HG02763 (cell line): Measurements from ENCODE around the gene SYT8.
"Not testable (repeated sequence)": the region's sequence is repeated elsewhere in the genome, so short reads cannot be mapped to it uniquely, and the experiment has no call there.

ENCODE experiments used
- ATAC-seq: cut with Tn5 transposase; IDR thresholded peaks from one replicate; pipeline ENCODE4 v1.9.1; 2021; ENCODE audit warnings: mild to moderate bottlenecking, moderate library complexity; ENCODE audit not compliant: unreplicated experiment

Gene SYT8

DNA sequence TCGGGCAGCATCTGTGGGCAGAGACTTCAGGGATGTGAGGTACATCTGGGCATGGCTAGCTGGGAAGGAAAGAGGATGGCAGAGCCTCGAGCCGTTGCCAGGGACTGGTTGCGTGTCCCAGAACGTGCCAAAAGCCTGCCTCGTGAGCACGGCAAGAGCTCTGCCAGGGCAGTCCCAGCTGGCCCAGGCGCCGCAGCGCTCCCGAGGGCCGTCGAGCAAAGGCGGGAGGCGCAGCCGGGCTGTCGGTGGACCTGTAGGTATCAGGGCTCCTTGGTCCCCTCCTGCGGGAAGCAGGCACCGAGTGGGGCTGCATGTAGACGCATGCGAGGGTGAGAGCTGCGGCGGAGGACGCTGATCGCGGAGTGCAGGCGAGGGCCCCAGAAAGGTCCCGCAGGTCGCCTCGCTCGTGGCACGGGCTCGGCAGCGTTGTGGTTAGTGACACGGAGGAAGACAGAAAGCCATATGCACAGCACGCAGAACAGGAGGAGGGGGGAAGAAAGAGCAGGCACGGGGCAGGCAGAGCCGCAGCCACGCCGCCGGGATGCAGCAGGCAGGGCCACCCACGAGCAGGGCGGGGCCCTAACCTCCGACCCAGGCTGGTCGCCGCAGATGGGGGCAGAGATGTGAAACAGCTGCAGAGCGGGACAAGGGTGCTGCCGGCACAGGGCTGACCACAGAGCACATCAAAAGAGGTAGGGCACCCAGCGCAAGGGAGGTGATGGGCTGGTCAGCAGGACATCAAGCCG lies 36.1 kb downstream of the SYT8 start:
- no peak for ATAC-seq

DNA sequence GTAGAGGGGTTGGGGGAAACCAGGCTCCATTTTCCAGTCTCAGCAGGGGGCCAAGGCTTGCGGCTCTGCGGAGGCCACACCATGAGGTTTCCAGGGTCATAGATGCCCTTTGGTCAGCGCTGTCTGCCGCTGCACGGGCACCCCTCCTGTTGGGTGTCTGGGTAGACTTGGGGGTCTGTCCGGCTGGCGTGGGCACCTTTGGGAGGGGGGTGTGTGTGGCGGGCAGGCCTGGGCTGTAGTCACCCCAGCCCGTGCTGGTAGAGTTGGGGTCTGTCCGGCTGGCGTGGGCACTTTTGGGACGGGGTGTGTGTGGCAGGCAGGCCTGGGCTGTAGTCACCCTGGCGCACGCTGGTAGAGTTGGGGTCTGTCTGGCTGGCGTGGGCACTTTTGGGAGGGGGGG lies 36.7 kb downstream of the SYT8 start:
- ATAC-seq, result no peak

DNA sequence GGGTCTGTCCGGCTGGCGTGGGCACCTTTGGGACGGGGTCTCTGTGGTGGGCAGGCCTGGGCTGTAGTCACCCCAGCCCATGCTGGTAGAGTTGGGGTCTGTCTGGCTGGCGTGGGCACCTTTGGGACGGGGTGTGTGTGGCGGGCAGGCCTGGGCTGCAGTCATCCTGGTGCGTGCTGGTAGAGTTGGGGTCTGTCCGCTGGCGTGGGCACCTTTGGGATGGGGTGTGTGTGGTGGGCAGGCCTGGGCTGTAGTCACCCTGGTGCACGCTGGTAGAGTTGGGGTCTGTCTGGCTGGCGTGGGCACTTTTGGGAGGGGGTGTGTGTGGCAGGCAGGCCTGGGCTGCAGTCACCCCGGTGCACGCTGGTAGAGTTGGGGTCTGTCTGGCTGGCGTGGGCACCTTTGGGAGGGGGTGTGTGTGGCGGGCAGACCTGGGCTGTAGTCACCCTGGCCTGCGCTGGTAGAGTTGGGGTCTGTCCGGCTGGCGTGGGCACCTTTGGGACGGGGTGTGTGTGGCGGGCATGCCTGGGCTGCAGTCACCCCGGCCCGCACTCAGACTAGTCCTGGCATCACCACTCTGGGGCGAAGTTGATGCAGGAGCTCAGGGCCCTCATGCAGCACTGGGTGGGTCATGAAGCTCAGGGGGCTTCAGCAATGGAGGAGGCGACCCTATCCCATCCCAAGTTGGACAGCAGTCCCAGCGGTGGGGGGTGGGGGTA lies 37.6 kb downstream of the SYT8 start:
- ATAC-seq, result no peak

DNA sequence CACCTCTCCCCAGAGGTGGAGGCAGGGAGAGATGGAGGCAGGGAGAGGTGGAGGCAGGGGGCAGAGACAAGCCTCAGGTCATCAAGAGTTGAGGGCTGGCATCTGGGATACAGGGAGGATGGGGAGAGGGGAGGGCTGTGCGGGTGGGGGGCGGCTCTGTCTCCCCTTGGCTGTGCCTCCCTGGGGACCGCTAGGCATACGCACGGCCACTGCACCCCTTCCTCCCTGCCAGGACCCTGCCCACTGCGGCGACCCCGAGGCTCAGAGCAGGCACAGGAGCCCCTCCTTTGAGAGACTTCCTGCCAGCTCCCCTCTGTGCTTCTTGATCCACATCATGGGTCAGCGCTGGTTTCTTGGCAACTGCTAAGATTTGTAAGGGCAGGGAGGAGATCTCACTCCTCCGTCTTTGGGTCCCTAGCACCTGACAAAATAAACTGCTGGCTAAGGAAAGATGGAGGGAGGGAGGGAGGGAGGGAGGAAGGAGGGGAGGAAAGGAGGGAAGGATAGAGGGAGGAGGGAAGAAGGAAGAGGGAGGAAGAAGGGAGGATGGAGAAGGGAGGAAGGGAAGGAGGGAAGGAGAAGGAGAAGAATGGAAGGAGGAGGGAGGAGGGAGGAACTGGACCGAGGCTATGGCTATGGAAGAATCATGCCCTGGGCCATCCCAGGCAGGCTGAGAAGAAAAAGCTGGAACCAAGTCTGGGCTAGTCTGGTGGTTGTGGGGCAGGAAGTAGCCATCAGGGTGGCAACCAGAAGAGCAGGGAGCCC lies 38.4 kb downstream of the SYT8 start:
- no peak for ATAC-seq

DNA sequence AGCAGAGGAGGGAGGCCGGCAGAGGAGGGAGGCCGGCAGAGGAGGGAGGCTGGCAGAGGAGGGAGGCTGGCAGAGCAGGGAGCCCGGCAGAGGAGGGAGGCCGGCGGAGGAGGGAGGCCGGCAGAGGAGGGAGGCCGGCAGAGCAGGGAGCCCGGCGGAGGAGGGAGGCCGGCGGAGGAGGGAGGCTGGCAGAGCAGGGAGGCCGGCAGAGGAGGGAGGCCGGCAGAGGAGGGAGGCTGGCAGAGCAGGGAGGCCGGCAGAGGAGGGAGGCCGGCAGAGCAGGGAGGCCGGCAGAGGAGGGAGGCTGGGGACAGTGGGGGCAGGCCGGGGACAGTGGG lies 39.0 kb downstream of the SYT8 start:
- not testable (repeated sequence) for ATAC-seq

DNA sequence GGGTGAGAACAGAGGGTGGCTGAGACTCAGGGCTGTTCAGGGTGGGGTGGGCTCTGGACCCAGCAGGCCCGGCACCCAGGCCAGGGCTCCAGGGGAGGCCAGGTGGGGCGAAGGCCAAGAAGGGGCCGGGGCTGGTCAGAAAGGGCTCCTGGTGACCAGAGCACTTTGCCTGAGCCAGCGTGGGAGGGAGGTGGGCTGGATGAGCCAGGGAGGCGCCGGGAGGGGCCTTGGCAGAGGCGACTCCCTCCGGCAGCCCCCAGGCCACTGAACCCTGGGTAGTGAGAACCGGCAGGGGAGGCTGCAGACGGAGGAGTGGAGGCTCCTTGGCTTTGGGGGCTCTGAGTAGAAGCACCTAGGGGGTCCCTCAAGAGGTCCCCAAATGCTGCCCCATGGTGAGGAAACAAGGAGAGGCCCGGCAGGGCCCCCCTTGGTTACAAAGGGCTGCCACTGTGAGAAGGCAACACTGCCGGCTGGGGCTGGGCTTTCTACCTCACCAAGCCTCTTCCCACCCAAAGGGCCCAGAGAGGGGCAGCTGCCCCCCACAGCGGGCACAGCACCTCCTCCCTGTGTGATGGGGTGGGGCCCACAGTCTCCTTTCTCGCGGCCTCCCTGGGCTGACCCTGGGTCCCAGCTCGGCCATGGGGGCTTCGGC lies 39.8 kb downstream of the SYT8 start:
- ATAC-seq, result not testable (repeated sequence)

DNA sequence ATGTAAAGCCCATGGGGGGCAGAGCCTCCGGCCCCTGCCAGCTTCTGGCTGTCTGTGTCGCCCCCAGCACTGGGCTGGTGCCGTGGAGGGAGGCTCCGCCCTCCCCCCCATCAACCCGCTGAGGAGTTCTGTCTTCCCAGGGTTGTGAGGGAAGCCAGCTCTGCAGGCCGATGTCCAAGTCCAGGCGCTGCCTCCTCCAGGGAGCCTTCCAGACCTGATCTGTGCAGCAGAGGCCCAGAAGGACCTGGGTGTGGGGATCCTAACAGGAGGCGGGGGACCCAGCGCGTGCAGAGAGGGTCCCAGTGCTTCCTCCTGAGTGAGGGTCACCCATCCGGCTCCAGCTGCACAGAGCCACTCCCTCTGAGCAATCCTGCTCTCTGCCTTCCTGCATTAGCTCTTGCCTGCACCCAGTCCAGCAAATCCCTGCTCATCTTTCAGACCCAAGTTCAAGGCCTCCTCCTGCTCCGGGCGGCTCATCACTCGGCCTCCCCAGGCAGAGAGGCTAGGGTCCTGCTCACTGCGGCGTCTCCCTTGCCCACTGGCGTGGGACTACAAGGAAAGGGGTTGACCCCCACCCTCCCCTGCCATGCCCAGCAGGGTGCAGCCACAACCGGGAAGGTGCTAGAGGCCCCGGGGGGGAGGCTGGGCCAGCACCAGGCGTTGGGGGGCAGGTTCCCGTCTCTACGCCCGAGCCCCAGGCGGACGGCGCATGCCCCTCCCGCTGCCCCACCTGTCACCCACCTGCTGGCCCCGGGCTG lies 40.5 kb downstream of the SYT8 start:
- no peak for ATAC-seq

DNA sequence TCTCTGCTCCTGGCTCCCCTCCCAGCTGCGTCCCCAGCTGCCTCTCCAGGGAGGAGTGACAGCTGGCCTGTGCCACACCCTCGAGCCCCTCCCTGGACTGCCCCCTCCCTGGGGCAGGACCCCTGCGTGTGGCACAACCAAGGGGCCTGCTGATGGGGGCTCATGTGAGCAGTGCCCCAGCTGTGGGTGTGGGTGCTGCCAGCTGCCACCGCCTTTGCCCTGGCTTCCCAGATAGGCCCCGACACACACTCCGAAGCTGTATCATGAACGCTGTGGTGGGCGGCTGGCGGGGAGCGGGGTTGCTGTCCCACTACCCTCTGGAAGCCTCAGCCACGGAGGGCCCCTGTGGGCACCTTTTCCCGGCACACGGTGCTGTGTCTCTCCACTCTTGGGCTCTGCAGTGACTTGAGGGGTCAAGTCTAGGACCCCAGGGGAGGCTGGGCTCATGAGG lies 41.1 kb downstream of the SYT8 start:
- not testable (repeated sequence) for ATAC-seq

DNA sequence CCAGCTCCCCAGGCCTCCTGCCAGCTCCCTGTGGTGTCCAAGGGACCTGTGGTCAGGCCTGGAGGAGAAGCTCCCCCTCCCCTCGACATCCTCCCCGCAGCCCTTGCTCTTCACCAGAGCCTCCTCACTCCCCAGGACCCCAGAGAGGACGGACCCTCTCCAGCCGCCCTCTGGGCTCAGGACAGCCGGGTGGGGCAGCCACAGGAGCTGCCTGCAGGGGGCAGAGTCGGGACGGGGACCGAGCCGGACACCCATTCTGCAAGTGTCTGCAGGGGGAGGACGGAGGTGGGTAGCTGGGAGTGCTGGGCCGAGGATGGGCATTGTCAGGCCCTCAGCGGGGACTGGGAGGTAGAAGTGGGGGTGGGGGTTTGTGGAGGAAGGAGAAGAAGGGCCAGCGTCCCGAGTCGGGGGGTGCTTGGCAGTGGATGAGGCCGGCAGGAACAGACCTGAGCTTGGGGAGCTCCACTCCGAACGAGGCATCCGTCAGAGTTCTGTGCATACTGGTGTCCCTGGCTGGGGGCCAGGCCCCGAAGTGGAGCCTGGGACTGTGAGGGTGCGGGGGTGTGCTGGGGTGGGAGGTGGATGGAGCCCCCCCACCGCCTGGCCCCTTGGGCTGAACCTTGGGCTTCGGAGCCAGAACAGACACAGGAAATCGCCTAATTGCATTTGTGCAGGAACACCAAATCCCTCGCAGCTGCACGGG lies 41.7 kb downstream of the SYT8 start:
- no peak for ATAC-seq

DNA sequence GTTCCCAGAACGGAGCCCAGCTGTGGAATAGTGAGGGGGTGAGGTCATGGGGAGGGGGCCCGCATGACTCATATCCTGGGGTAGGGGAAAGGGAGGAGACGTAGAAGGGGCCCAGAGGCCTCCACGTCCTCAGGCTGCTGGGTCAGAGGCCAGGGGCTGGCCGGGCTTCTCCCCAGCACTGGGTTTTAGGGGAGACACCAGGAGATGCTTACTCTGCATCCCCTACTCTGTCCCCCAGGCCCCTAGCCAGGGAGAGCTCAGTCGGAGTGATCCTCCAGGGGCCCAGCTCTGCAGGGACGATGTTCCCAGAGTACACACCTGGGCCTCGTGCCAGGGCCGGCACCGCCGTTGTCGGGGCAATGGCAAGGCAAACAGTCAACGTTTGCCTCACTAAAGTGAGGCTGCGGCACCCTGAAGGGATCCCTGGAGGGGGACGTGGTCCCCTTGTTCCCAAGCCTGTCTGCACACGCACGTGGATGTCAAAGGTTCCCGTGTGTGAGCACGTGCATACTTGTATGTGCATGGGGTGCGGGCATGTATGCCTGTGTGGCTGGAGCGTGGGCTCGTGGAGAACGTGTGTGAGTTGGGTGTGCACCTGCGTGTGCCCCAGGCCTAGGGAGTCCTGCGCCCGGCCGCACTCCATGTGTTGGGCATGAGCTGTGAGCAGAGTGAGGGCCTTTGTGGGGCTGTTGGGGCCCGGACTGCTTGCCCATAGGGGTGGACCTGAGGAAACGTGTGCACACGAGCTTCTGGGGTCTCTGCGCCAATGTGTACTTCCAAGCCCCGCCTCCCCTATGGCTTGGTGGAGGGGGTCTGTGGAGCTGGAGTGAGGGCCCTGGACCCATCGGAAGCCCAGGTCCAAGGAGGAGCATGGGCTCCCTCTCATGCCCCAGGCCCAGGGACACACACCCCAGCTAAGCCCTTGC lies 42.7 kb downstream of the SYT8 start:
- ATAC-seq, result no peak

DNA sequence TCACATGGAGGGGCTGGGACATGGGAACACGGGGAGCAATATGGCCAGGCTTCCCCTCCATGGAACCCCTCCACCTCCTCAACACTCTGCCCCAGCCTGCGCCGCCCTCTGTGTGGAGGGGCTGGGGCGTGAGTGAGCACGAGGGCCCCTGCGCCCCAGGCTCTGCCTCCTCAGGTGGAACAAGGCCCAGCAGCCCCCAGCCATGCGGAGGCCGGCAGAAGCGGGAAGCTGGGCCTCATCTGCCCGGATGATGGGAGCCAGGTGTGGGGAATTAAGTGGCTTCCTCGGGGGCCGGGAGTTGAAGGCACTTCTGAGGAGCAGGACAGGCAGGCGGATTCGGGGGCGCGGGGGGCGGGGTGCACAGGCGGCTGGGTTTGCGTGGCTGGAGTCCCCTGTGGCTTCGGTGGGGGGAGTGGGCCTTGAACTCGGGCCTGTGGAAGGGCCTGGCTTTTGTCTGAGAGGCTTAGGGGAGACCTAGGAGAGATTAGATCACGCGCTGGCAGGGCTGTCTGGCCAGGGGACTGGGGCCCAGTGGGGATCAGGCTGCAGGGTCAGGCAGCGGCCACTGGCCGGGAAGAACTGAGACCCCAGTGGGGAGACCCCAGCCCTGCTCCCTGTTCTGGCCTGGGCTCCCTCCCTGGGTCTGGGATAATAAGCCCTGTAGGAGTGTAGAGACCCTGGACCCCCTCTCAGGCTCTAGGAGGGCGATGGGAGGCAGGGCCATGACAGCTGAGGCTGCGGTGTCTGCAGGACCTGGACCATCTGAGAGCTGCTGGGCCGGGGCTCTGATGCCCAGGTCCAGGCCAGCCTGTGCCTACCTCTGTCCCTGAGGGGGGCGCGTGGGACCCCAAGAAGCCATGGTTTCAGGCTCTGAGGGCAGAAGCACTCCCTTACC lies 43.6 kb downstream of the SYT8 start:
- no peak for ATAC-seq

DNA sequence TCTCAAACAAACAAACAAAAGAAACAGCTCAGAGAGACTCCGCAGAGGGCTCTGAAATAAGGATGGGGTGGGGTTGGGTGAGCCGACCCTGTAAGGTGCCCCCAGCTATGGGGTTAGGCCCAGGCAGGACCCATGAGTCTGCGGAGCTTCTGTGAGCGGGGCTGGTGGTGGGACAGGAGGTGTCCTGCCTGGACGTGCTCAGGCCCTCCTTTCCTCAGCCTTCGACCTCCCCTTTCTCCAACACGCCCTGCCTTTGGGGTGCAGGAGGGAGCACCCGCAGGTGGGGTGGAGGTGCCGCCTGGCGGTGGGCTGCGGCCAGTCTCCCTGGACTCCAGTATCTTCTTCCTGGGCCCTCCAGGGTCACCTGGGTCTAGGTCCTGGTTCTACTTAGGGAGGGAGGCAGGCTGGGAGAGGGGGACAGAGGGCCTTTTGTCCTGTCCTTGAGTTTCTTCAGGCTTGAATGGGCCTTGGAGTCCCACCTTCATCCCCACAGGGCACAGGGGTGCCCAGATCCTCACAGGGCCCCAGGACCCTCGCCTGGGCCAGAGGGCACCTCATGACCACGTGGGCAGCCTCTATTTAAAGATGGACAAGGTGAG lies 44.7 kb downstream of the SYT8 start:
- ATAC-seq, result no peak

DNA sequence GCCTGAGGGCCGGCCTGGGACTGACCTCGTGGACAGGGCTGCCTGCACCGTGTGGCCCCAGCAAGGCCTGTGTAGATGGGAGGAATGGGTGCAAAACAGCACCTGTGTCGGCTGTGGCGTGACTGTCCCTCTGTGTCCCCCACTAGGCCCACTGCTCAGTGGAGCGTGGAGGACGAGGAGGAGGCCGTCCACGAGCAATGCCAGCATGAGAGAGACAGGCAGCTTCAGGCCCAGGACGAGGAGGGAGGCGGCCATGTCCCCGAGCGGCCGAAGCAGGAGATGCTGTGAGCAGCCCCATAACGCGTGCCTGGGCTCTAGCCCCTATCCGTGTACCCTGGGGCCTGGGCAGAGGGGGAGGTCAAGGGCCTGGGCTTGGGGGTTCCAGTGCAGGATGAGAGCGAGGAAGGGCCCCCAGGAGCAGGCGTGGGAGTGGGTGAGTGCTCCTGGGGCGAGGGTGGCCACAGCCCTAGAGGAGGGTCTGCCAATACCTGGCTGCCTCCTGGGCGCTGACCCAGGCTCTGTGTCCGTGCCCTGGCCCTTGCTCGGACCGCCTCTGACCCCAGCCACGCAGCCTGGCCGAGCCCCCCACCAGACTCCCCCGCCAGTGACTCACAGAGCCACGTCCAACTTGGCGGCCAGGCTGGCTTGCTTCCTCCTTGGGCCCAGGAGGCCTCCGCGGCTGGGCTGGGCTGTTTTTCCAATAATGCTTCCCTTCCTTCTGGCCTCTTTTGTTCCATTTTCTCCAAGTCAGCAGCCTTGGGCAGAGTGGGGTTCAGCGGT lies 45.3 kb downstream of the SYT8 start:
- ATAC-seq, result no peak

DNA sequence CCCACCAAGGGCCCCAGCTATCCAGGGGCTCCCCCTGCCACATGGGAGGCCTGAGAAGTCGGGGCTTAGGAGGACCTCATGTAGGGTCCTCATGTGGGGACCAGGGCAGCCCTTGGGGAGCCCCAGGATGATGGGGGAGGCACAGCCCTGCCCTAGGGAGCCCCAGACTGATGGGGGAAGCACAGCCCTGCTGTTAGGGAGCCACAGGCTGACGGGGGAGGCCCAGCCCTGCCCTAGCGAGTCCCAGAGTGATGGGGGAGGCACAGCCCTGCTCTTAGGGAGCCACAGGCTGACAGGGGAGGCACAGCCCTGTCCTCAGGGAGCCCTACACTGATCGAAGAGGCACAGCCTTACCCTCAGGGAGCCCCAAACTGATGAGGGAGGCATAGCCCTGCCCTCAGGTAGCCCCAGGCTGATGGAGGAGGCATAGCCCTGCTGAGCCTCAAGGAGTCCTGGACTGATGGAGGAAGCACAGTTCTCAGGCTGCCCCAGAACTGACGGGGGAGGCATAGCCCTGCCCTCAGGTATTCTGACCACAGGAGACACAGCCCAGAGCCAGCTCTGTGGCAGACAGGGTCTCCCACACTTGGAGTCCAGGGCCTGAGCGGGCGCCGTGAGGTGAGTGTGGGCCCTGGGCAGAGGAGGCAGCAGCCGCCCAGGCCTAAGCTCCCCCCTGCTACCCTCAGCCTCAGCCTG lies 46.1 kb downstream of the SYT8 start:
- no peak for ATAC-seq

DNA sequence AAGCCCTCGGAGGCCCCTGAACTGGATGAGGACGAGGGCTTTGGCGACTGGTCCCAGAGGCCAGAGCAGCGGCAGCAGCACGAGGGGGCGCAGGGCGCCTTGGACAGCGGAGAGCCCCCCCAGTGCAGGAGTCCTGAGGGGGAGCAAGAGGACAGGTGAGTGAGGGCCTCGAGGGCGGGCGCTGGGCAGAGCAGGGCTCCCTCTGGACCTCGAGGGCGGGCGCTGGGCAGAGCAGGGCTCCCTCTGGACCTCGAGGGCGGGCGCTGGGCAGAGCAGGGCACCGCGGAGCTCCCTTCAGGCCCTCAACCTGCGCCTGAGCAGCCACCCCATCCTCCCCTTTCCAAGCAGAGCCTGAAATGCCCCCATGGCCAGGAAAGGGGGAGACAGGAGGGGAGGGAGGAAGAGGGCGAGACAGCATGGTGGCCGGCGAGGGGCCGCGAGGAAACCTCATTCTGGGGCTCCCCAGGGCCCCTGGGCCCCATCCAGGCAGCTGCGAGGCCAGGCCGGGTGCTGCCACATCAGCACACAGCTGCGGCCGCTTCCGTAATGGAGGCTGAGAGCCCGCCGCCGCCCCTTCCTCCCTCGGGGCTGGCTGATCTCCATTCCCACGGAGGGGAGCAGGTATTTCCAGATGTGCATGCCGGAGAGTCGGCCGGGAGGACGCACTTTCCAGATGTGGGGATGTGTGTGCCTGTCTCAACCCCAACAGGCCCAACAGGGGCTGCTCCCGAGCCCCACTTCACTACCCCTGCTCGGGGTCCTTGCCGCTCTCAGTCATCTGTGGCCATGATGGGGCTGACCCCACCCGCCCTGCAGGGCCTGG lies 46.9 kb downstream of the SYT8 start:
- no peak for ATAC-seq
